Breast epithelium (tissue), 3 donors: ENCODE measurements around the gene RICTOR.

Experiments
- POLR2A ChIP-seq: fragments of 450-650 bp; IDR thresholded peaks from one replicate; pipeline ENCODE4 v1.6.1; 2016; ENCODE audit warnings: antibody characterized with exemption, mild to moderate bottlenecking, moderate library complexity
- POLR2AphosphoS5 ChIP-seq, 3 donors: sonication (generic); formaldehyde crosslinking; IDR thresholded peaks; one replicate each; pipeline ENCODE4 v1.6.1; 2017; ENCODE audit warnings: antibody characterized with exemption in 3 of 3
- TF ChIP-seq, protein P1 (sequence below), 3 donors: fragments of 450-650 bp; IDR thresholded peaks; one replicate each; pipeline ENCODE4 v1.5.1; 2016 to 2017; ENCODE audit warnings: antibody characterized with exemption in 3 of 3, mild to moderate bottlenecking in 3 of 3, moderate library complexity in 3 of 3

DNA sequence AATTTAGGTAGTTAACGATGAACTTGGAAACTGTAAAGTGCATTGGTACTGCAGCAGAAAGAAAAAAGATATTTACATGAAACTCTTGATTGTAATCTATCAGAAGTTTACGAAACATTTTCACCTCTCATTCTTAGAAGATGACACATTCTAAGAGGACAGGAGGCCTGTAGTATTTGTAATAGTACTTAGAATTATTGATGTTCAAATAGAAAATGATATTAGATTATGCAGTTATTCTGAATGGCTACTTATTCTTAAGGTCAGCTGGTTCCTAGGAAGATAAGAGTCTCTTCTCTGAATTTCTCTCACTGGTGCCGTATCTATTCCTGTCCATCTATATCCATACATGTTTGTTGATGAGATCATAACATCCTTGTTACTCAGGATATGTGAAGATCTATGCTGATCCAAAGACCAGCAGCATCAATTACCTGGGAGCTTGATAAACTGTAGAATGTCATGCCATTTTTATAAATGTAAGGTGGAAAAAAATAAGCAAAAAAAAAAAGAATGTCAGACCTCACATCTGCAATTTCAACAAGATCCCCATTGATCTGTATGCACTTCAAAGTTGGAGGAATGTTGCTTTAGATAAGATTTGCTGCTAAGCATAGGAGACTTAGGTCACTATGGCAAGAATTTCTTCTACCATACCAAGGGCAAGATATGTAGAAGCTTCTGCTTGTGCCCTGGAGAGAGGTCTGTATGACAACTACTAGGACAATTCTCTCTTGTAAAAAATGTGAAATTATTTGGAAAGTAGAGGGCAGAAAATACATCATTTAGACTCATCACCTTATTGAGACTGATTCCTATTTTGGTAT, 42.4 kb upstream of the RICTOR start:
- TF ChIP-seq, protein P1, sequence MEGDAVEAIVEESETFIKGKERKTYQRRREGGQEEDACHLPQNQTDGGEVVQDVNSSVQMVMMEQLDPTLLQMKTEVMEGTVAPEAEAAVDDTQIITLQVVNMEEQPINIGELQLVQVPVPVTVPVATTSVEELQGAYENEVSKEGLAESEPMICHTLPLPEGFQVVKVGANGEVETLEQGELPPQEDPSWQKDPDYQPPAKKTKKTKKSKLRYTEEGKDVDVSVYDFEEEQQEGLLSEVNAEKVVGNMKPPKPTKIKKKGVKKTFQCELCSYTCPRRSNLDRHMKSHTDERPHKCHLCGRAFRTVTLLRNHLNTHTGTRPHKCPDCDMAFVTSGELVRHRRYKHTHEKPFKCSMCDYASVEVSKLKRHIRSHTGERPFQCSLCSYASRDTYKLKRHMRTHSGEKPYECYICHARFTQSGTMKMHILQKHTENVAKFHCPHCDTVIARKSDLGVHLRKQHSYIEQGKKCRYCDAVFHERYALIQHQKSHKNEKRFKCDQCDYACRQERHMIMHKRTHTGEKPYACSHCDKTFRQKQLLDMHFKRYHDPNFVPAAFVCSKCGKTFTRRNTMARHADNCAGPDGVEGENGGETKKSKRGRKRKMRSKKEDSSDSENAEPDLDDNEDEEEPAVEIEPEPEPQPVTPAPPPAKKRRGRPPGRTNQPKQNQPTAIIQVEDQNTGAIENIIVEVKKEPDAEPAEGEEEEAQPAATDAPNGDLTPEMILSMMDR (IDR thresholded peaks at IDR 0.05), result no peak
- TF ChIP-seq POLR2AphosphoS5 (IDR thresholded peaks at IDR 0.05) (no peak), POLR2A (no peak)
